Measurements from ENCODE around the gene ZNF81. TPM values are rescaled to one million over a fixed set of nuclear protein-coding genes. Genes with fewer than 3 reads are reported as not detected.

Gene ZNF81
- total RNA-seq, 4 donors from 2014 or later = 2.5 to 6.3 (median 4.2) TPM

GRCh38 chrX:47873123-47873522 lies 36.4 kb downstream of the ZNF81 start:
- Histone ChIP-seq H3K4me3 (no peak overlapping the region), H3K4me1 (no peaks in the 10 kb centered on the region), H3K36me3 (peaks cover 0 to 9% (median 0%) of the 10 kb centered on the region in 3 donors), H3K27me3 (no peaks in the 10 kb centered on the region), H3K9me3 (peaks cover 0 to 8% (median 0%) of the 10 kb centered on the region in 3 donors), H3K27ac (no peak overlapping the region)
- TF ChIP-seq POLR2A (IDR thresholded peaks at IDR 0.05) (no peak), CTCF (IDR thresholded peaks at IDR 0.05) (no peak)
- no peak for DNase-seq
- WGBS, 2 donors = 81 to 84% methylated on average over 3 of the region's 3 CpGs
- intact Hi-C loops (cut with DNase I) = no loop called here

- intact Hi-C loops (cut with DNase I) = no loop called here
- WGBS, 2 donors = 79 to 93% methylated on average over 3 to 6 of the region's 6 CpGs
- TF ChIP-seq CTCF (IDR thresholded peaks at IDR 0.05) (no peak), POLR2A (IDR thresholded peaks at IDR 0.05) (no peak)
- peaks cover 0 to 8% (median 0%) of the 10 kb centered on the region in 3 donors for H3K9me3 ChIP-seq
- H3K27me3 ChIP-seq = no peaks in the 10 kb centered on the region
- H3K36me3 ChIP-seq = peaks cover 0 to 9% (median 0%) of the 10 kb centered on the region in 3 donors
- no peaks in the 10 kb centered on the region for H3K4me1 ChIP-seq
- no peak overlapping the region for H3K4me3 ChIP-seq
- no peak for DNase-seq
- no peak overlapping the region for H3K27ac ChIP-seq
Measured at GRCh38 chrX:47877327-47877726, 40.6 kb downstream of the ZNF81 start.

GRCh38 chrX:47878198-47878597 lies 41.5 kb downstream of the ZNF81 start:
- Histone ChIP-seq H3K9me3 (peaks cover 0 to 6% (median 0%) of the 10 kb centered on the region in 3 donors), H3K27me3 (peaks cover 0 to 3% (median 0%) of the 10 kb centered on the region in 4 donors), H3K27ac (no peak overlapping the region), H3K4me1 (no peaks in the 10 kb centered on the region), H3K4me3 (no peak overlapping the region), H3K36me3 (peaks cover 0 to 9% (median 0%) of the 10 kb centered on the region in 3 donors)
- DNase-seq = no peak
- WGBS, 2 donors = 100% methylated on average over 1 to 2 of the region's 3 CpGs
- intact Hi-C loops (cut with DNase I) = no loop called here
- TF ChIP-seq POLR2A (IDR thresholded peaks at IDR 0.05) (no peak), CTCF (IDR thresholded peaks at IDR 0.05) (no peak)

- Histone ChIP-seq H3K9me3 (no peaks in the 10 kb centered on the region), H3K27ac (no peak overlapping the region), H3K4me3 (no peak overlapping the region), H3K36me3 (peaks cover 0 to 9% (median 0%) of the 10 kb centered on the region in 3 donors), H3K4me1 (no peaks in the 10 kb centered on the region), H3K27me3 (peaks cover 0 to 3% (median 0%) of the 10 kb centered on the region in 4 donors)
- DNase-seq = no peak
- no peak for TF ChIP-seq POLR2A (IDR thresholded peaks at IDR 0.05)
- TF ChIP-seq CTCF (IDR thresholded peaks at IDR 0.05) = no peak
- intact Hi-C loops (cut with DNase I) = no loop called here
- 71 to 100% methylated on average over 2 of the region's 2 CpGs for WGBS, 2 donors
Measured at GRCh38 chrX:47879463-47879862, 42.8 kb downstream of the ZNF81 start.

GRCh38 chrX:47880927-47881326 lies 44.2 kb downstream of the ZNF81 start:
- Histone ChIP-seq H3K4me3 (no peak overlapping the region), H3K27me3 (peaks cover 0 to 3% (median 0%) of the 10 kb centered on the region in 4 donors), H3K36me3 (peaks cover 0 to 9% (median 0%) of the 10 kb centered on the region in 3 donors), H3K27ac (no peak overlapping the region), H3K4me1 (no peaks in the 10 kb centered on the region), H3K9me3 (no peaks in the 10 kb centered on the region)
- no peak for TF ChIP-seq POLR2A (IDR thresholded peaks at IDR 0.05)
- TF ChIP-seq CTCF (IDR thresholded peaks at IDR 0.05) = no peak
- intact Hi-C loops (cut with DNase I) = no loop called here
- 56 to 91% methylated on average over 1 of the region's 1 CpG for WGBS, 2 donors
- DNase-seq = no peak
